ENCODE measurements around the gene MEI1.

Gene MEI1

DNA sequence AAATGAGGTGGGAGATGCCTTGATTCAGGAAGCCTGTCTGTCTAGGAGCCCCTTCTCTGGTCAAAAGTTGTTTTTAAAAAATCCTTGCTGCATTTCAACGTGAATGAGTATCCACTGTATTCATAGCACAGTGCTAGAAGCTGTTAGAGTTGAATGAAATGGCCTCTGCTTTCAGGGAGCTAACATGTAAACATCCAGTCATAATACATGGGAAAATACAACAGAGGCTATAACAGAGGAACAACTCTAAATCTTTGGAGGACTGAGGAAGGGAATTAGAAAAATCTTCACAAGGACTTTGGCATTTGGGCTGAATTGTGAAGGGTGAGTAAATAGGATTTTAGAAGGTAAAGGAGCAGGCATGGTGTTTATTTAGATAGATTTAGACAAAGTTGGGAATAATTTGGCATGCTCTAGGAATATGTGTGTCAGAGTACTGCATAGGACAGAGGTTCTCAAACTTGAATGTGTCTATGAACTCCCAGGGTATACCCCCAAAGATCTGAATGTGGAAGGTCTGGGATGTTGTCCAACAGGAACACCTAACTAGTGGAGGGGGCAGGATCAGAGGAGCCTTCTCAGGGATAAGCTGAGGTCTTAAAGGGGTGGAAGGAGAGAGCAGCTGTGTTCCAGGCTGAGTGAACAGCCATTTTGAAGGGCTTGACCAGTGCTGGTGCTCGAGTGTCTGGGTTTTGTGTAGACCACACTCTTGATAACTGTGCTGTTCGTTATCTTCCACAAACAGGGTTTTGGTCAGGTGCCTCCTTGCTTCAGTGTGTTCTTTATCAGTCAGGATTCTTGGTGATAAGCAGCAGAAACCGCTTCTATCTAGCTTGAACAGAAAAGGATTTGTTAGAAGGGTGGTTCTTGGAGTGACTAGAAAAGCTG lies 146.3 kb downstream of the MEI1 start:
- no peak for DNase-seq

DNA sequence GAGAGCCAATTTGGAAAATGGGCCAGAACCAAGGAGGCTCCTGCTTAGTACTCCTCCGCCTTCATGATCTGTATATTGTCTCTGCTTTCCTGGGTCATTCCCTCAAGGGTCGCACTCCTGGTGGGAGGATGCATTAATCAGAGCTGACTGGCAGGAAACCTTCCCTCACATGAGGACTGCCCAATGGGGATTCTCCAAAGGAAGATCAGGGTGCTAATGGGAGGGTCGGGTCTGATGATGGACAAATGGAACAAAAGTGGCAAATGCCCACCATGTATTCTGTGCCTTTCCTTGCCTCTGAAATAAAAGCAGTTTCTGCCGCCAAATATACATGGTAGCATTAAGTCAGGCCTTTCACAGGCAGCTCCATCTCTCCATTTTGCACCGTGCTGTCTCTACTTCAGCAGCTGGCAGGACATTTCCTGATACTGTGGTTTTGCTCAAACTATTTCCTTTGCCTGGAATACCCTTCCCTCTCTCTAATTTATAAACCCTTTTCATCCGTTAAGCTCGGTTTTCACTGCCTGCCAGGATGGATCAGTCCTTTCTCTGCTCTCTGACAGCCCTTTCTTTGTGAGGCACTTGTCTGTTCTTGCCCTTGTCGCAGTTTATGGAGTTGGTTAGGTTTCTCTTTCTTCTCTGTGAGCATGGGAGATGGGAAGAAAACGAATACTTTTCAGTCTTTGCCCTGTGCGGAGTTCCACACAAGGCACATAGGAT lies 147.1 kb downstream of the MEI1 start:
- no peak for DNase-seq

GRCh38 chr22:41847300-41847699 lies 148.0 kb downstream of the MEI1 start:
- no peak for DNase-seq

GRCh38 chr22:41848468-41848867 lies 149.2 kb downstream of the MEI1 start:
- DNase-seq, result no peak
